BLaER1 (cell line): ENCODE results near the gene NCCRP1.
"Not testable (repeated sequence)": the region's sequence is repeated elsewhere in the genome, so short reads cannot be mapped to it uniquely, and the experiment has no call there.

Source experiments
- H3K27ac ChIP-seq: shearing (Covaris generic); formaldehyde crosslinking; 2 replicates; pipeline ENCODE4 v1.8.1; 2022
- H3K27me3 ChIP-seq: shearing (Covaris generic); formaldehyde crosslinking; 2 replicates; pipeline ENCODE4 v1.8.1; 2022
- H3K36me3 ChIP-seq: shearing (Covaris generic); formaldehyde crosslinking; 2 replicates; pipeline ENCODE4 v1.8.1; 2022
- H3K4me1 ChIP-seq: shearing (Covaris generic); formaldehyde crosslinking; 2 replicates; pipeline ENCODE4 v1.8.1; 2022
- H3K4me2 ChIP-seq: shearing (Covaris generic); formaldehyde crosslinking; 2 replicates; pipeline ENCODE4 v1.8.1; 2022
- H3K4me3 ChIP-seq: shearing (Covaris generic); formaldehyde crosslinking; 2 replicates; pipeline ENCODE4 v1.8.1; 2022
- H3K9ac ChIP-seq: shearing (Covaris generic); formaldehyde crosslinking; 2 replicates; pipeline ENCODE4 v1.8.1; 2022
- H3K9me3 ChIP-seq: shearing (Covaris generic); formaldehyde crosslinking; 2 replicates; pipeline ENCODE4 v1.8.1; 2022
- H4K20me1 ChIP-seq: shearing (Covaris generic); formaldehyde crosslinking; 2 replicates; pipeline ENCODE4 v1.8.1; 2022
- Cebpa-rat ChIP-seq: shearing (Covaris generic); IDR thresholded peaks from 2 replicates; pipeline ENCODE4 v1.8.1; 2022

The NCCRP1 gene

GRCh38 chr19:39238209-39238608 lies 41.4 kb downstream of the NCCRP1 start:
- Histone ChIP-seq H3K4me1 (peaks cover 48% of the 10 kb centered on the region), H3K4me3 (no peak overlapping the region)

DNA sequence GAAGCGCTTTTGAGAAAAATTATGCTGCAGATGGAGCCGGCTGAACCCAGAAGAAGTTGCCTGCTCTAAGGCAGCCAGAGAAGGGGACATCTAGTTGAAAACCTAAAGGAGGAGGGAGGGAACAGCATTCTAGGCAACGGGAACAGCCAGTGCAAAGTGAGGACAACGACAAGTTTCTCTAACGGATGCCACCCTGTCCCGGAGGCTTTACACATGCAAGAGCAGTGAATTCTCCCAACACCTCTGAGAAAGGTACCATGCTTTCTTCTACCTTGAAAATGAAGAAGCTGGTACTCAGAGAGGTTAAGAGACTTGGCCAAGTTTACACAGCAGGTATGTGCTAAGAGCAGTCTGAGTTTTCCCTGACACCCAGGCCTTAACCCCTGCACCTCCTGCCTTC lies 42.2 kb downstream of the NCCRP1 start:
- no peaks in the 10 kb centered on the region for H3K36me3 ChIP-seq
- H3K27ac ChIP-seq: peak overlapping the region; percentile 30
- H3K27me3 ChIP-seq: no peaks in the 10 kb centered on the region
- no peak overlapping the region for H3K9ac ChIP-seq
- H3K9me3 ChIP-seq: no peaks in the 10 kb centered on the region
- no peaks in the 10 kb centered on the region for H4K20me1 ChIP-seq
- no peak overlapping the region for H3K4me3 ChIP-seq
- peaks cover 51% of the 10 kb centered on the region for H3K4me1 ChIP-seq
- H3K4me2 ChIP-seq: peak overlapping the region; percentile 81
- no peak for TF ChIP-seq Cebpa-rat

More at GRCh38 chr19:39238209-39238608, 41.4 kb downstream of the NCCRP1 start:
- Histone ChIP-seq H4K20me1 (no peaks in the 10 kb centered on the region), H3K9me3 (no peaks in the 10 kb centered on the region), H3K27me3 (no peaks in the 10 kb centered on the region), H3K4me2 (peak overlapping the region; percentile 81), H3K9ac (0 out of 2 replicates have a peak overlapping the region, but pooled peaks have one; percentile 34), H3K27ac (peak overlapping the region; percentile 64), H3K36me3 (no peaks in the 10 kb centered on the region)
- no peak for TF ChIP-seq Cebpa-rat

DNA sequence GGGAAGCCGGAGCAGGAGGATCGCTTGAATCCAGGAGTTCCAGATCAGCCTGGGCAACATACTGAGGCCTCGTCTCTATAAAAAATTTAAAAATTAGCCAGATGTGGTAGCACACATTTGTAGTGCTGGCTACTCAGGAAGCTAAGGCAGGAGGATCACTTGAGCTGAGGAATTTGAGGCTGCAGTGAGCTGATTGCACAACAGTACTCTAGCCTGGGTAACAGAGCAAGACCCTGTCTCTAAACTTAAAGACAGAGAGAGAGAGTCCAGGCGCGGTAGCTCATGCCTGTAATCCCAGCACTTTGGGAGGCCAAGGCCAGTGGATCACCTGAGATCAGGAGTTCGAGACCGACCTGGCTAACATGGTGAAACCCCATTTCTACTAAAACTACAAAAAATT lies 43.7 kb downstream of the NCCRP1 start:
- no peaks in the 10 kb centered on the region for H3K36me3 ChIP-seq

GRCh38 chr19:39243741-39244140 lies 47.0 kb downstream of the NCCRP1 start:
- not testable (repeated sequence) for H3K27ac ChIP-seq, H3K4me2 ChIP-seq, H3K9ac ChIP-seq, H3K4me3 ChIP-seq, H3K27me3 ChIP-seq, H4K20me1 ChIP-seq, H3K36me3 ChIP-seq
- peaks cover 43% of the 10 kb centered on the region for H3K4me1 ChIP-seq
- H3K9me3 ChIP-seq: peaks cover 11% of the 10 kb centered on the region; the same call in 1 of the 2 replicates

More for the DNA sequence above, 43.7 kb downstream of the NCCRP1 start:
- no peaks in the 10 kb centered on the region for H3K9me3 ChIP-seq
- H3K4me3 ChIP-seq: no peak overlapping the region
- TF ChIP-seq Cebpa-rat: 0 out of 2 replicates have a peak, but pooled peaks have one; percentile 53
- no peak overlapping the region for H3K4me2 ChIP-seq
- no peaks in the 10 kb centered on the region for H4K20me1 ChIP-seq
- no peaks in the 10 kb centered on the region for H3K27me3 ChIP-seq
- H3K4me1 ChIP-seq: peaks cover 51% of the 10 kb centered on the region
- no peak overlapping the region for H3K9ac ChIP-seq
- H3K27ac ChIP-seq: no peak overlapping the region

DNA sequence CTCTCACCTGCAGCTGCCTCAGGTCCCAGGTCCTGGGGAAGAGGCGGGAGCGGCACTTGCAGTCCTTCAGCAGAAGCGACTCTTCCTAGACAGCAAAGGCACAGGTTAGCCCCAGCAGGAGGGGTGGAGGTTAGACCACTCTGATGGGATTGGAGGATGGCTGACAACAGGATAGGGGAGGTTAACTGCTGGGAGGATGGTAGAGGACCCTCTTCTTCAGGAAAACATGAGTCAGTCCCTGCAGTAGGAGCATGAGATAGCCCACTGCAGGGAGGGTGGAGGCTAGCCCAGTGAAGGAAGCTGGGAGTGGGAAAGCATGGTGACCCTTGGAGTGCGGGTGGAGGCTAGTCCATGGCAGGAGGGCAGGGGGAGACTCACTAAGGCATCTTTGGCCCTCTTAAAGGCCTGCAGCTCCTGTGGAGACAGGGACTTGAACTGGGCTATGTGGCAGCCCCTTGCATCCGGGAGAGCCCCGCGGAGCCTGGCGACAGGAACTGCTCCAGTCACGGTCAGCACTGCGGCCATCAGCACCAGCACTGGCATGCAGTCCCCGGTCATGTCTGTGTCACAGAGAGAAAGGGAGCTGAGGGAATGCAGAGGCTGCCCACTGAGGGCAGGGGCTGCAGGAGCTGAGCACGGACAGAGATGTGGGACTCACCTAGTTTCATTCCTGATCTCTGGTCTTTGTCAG lies 47.8 kb downstream of the NCCRP1 start, which contains the start of gene IFNL3:
Gene IFNL3 (minus strand): TSS at position 597 of the 691 bp plus-strand sequence. CDS start 39 bp downstream, at position 558.
- H3K27ac ChIP-seq, H3K4me2 ChIP-seq, H3K27me3 ChIP-seq, H3K4me3 ChIP-seq, H4K20me1 ChIP-seq, H3K36me3 ChIP-seq, H3K9ac ChIP-seq: not testable (repeated sequence)
- Histone ChIP-seq H3K4me1 (peaks cover 40% of the 10 kb centered on the region), H3K9me3 (peaks cover 11% of the 10 kb centered on the region; the same call in 1 of the 2 replicates)

- not testable (repeated sequence) for H3K27me3 ChIP-seq, H3K4me2 ChIP-seq, H3K36me3 ChIP-seq, H4K20me1 ChIP-seq, H3K9ac ChIP-seq, H3K27ac ChIP-seq, H3K4me3 ChIP-seq
- Histone ChIP-seq H3K9me3 (peaks cover 11% of the 10 kb centered on the region; the same call in 1 of the 2 replicates), H3K4me1 (peaks cover 40% of the 10 kb centered on the region)
Observed at GRCh38 chr19:39245166-39245565, 48.4 kb downstream of the NCCRP1 start.

DNA sequence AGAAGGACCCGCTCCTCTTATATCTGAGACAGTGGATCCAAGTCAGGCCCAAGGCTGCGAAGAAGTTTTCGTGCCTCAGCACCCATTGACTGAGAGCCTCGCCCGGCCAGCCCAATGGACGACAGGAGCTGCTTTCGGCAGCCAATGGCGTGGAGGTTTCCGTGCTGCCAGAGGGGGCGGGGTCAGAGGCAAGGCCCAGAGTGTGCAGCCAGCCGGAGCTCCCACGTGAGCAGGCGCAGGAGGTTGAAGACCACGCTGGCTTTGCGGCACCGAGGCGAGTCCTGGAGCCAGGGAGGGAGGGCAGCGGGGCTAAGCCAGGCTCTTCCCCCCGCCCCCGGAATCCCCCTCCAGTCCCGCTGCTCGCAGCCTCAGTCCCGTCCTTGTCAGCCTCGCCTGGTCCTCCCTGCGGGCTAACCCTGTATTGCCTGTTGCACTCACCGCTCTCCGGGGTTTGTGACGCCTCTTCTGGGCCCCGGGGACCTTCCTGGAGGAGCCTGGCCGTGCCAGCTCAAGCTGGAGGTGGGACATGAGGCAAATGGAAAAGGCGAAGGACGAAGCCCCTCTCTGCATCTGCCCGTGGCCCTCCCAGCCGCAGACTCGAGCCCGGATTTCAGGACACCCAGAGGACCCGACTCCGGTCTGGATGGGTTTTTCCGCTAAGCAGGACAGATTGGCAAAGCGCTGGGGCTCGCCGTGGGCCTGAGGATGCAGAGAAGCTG lies 50.3 kb downstream of the NCCRP1 start:
- Histone ChIP-seq H3K27me3 (no peaks in the 10 kb centered on the region), H3K9me3 (peaks cover 11% of the 10 kb centered on the region; the same call in 1 of the 2 replicates), H3K9ac (no peak overlapping the region), H3K4me1 (peaks cover 56% of the 10 kb centered on the region), H3K27ac (no peak overlapping the region), H3K4me2 (peak overlapping the region; percentile 54), H3K36me3 (no peaks in the 10 kb centered on the region), H4K20me1 (no peaks in the 10 kb centered on the region), H3K4me3 (no peak overlapping the region)
- no peak for TF ChIP-seq Cebpa-rat

GRCh38 chr19:39247701-39248664 lies 51.2 kb downstream of the NCCRP1 start:
- Histone ChIP-seq H3K4me3 (no peak overlapping the region), H4K20me1 (no peaks in the 10 kb centered on the region), H3K27ac (no peak overlapping the region; the same call in 1 of the 2 replicates), H3K9me3 (peaks cover 11% of the 10 kb centered on the region; the same call in 1 of the 2 replicates), H3K4me2 (peak overlapping the region; percentile 54; the same call in 1 of the 2 replicates), H3K36me3 (no peaks in the 10 kb centered on the region), H3K9ac (no peak overlapping the region), H3K4me1 (peaks cover 64% of the 10 kb centered on the region), H3K27me3 (no peaks in the 10 kb centered on the region)
- TF ChIP-seq Cebpa-rat: no peak

GRCh38 chr19:39248806-39249205 lies 52.0 kb downstream of the NCCRP1 start, which contains the start of gene IFNL4:
Gene IFNL4 (minus strand): TSS chr19:39248856.
- H3K27ac ChIP-seq: no peak within 1 kb of the TSS; the same call in 1 of the 2 replicates
- peaks cover 11% of the 10 kb centered on the region; the same call in 1 of the 2 replicates for H3K9me3 ChIP-seq
- H3K4me3 ChIP-seq: no peak within 1 kb of the TSS
- peaks cover 68% of the 10 kb centered on the region for H3K4me1 ChIP-seq
- no peaks in the 10 kb centered on the region for H3K36me3 ChIP-seq
- no peaks in the 10 kb centered on the region for H4K20me1 ChIP-seq
- no peak for TF ChIP-seq Cebpa-rat
- H3K9ac ChIP-seq: no peak within 1 kb of the TSS
- peak within 1 kb of the TSS; percentile 54; the same call in 1 of the 2 replicates for H3K4me2 ChIP-seq
- H3K27me3 ChIP-seq: no peaks in the 10 kb centered on the region
